AG04450 (cell line): ENCODE data around the gene TRIM16. TPM values are rescaled to one million over a fixed set of nuclear protein-coding genes. Genes with fewer than 3 reads are reported as not detected.
"Not testable (repeated sequence)": the region's sequence is repeated elsewhere in the genome, so short reads cannot be mapped to it uniquely, and the experiment has no call there.

Experiments used
- CTCF ChIA-PET: fragments of 300-600, 350-600 bp; formaldehyde crosslinking; extraction: SDS; loops from one replicate; lab custom pipeline; 2022; ENCODE audit warnings: antibody characterized with exemption, inconsistent platforms; lab: Charles Lee
- POLR2A ChIA-PET: fragments of 350-600 bp; formaldehyde crosslinking; extraction: SDS; loops from one replicate; lab custom pipeline; 2021; ENCODE audit warnings: antibody characterized with exemption, inconsistent platforms; lab: Yijun Ruan, JAX
- DNase-seq: peaks from one replicate; pipeline ENCODE4 v3.0.0-alpha.2; 2011; ENCODE audit warnings: low read depth, low spot score
- H3K27ac ChIP-seq: one replicate; pipeline ENCODE4 v1.5.1; 2012; ENCODE audit warnings: low read depth, low read length, control low read depth
- H3K27me3 ChIP-seq: one replicate; pipeline ENCODE4 v1.6.0; 2012; ENCODE audit warnings: low read length; ENCODE audit not compliant: control insufficient read depth, insufficient read depth
- H3K4me3 ChIP-seq: 2 replicates; pipeline ENCODE4 v1.5.1; 2011; ENCODE audit warnings: mild to moderate bottlenecking, low read depth, low read length, control low read depth
- H3K9me3 ChIP-seq: 2 replicates; pipeline ENCODE4 v1.5.1; 2012; ENCODE audit warnings: low read length; ENCODE audit not compliant: control insufficient read depth, insufficient read depth
- polyA plus RNA-seq: library from polyadenylated mRNA; depleted of rRNA; stranded (reverse); fragments of >200 nt; gene quantifications from 2 replicates; pipeline ENCODE4 v1.2.3, GENCODE V29; 2011; rRNA removed
- small RNA-seq: library from RNA; depleted of rRNA; stranded (forward); fragments of <200 nt; gene quantifications from one replicate; pipeline ENCODE3, GENCODE V24; 2012; ENCODE audit warnings: low read depth; ENCODE audit not compliant: insufficient read length

The TRIM16 gene
- polyA plus RNA-seq, 1 experiment = 55.9 TPM

GRCh38 chr17:15583313-15583712, 100.8 kb downstream of the TRIM16 start:
- H3K27ac ChIP-seq, H3K9me3 ChIP-seq, H3K27me3 ChIP-seq, DNase-seq, CTCF ChIA-PET, H3K4me3 ChIP-seq, POLR2A ChIA-PET: not testable (repeated sequence)

- H3K4me3 ChIP-seq, POLR2A ChIA-PET, H3K27ac ChIP-seq, DNase-seq, H3K9me3 ChIP-seq, H3K27me3 ChIP-seq, CTCF ChIA-PET: not testable (repeated sequence)
Observed at GRCh38 chr17:15581462-15581861, 102.6 kb downstream of the TRIM16 start.

Small RNA genes lying within 50 kb of the gene (small RNA-seq; reads per million reads assigned to genes)
- gene AC005838.1 (not detected), gene ZNF29P (not detected)

Other genes starting within 250 kb of the TRIM16 start
- gene CDRT4, start 216.7 kb downstream of the TRIM16 start, polyA plus RNA-seq = 4.1 and 5.0 TPM in 2 replicates
- gene TVP23C, start 120.8 kb downstream of the TRIM16 start, polyA plus RNA-seq = 14.5 and 21.1 TPM in 2 replicates
- 0.66 and 0.97 TPM in 2 replicates for gene FBXW10B, start 64.6 kb downstream of the TRIM16 start, polyA plus RNA-seq
- 25.3 and 30.9 TPM in 2 replicates for gene ZNF286A, start 15.4 kb upstream of the TRIM16 start, polyA plus RNA-seq
- 0.26 TPM in 1 of 2 replicates, not detected in the other for gene TBC1D26, start 48.0 kb upstream of the TRIM16 start, polyA plus RNA-seq